A673 (cell line): ENCODE results near the gene EIF3C.
"Not testable (repeated sequence)": the region's sequence is repeated elsewhere in the genome, so short reads cannot be mapped to it uniquely, and the experiment has no call there.

Experiments
- CTCF ChIP-seq: fragments of 300-800, 200-600 bp; sonication (generic); conservative IDR thresholded peaks from 2 replicates; pipeline ENCODE4 v1.5.1; 2017; ENCODE audit warnings: low read depth, mild to moderate bottlenecking, antibody characterized with exemption, low read length, moderate library complexity, mixed read lengths
- EZH2 ChIP-seq: fragments of 200-600 bp; sonication (generic); IDR thresholded peaks from 2 replicates; pipeline ENCODE4 v1.6.1; 2017; ENCODE audit warnings: borderline replicate concordance, low read depth, mild to moderate bottlenecking, mixed read lengths, antibody characterized with exemption, low read length; ENCODE audit not compliant: poor library complexity, severe bottlenecking

- TF ChIP-seq CTCF, EZH2: not testable (repeated sequence)
Measured at GRCh38 chr16:28701384-28701783, 9.9 kb upstream of the EIF3C start.
